Measurements from ENCODE around the gene HMX1. TPM values are rescaled to one million over a fixed set of nuclear protein-coding genes. Genes with fewer than 3 reads are reported as not detected.
A peak's percentile ranks its signal among the peaks of the same experiment; 100 is the strongest.

Gene HMX1
- total RNA-seq, 1 experiment from 2014 or later, result not detected

DNA sequence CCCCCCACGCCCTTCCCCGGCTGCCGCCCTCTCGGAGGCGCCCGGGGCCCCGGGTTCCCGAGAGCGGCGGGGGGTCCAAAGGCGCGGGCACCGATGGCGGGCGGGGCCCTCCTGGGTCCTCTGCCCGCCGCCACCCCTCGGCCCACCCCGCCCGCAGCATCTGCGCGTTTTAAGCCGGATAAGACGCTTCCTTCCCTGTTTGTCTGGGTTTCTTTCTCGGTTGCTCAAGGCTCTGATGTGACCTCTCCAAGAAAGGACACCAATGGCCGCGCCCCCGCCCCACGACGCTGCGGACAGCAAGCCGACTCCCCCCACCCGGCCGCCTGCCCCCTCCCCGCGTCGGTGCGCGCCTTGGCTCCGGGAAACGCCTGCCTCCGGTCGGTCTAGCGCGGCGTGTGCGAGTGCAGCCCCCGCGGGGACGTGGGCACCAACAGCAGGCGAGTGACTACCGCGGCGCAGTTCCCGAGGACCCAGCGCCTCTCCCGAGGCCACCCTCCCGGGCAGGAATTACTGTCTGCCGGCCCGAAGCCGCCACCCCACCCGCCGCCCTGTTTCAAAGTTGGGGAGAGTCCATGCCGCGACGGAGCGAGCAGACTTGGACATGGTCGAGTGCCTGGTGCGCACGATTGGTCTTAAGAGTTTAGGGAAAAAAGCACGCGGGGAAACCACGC lies 21.1 kb upstream of the HMX1 start:
- DNase-seq (ENCODE audit: low spot score), result no peak

- no peak for DNase-seq (ENCODE audit: low spot score)
Measured at GRCh38 chr4:8891646-8892555, 20.3 kb upstream of the HMX1 start.

DNA sequence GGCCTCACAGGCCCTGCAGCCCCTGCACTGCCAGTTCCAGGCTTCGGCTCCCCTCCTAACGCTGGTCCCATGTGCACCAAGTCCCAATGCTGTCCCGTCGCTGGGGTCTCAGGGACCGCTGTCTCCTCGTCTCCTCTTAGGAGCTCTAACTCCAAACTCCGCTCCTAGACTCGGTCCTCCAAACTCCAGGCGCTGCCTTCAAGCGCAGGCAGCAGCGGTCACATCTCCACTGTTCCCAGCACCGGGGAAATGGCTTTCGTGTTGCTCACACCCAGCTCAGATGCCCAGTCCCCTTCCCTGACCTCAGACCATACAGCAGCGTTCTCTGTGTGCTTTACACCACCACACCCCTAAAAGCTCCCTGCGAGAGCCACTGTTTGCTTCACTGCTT lies 19.6 kb upstream of the HMX1 start:
- DNase-seq (ENCODE audit: low spot score), result no peak

DNA sequence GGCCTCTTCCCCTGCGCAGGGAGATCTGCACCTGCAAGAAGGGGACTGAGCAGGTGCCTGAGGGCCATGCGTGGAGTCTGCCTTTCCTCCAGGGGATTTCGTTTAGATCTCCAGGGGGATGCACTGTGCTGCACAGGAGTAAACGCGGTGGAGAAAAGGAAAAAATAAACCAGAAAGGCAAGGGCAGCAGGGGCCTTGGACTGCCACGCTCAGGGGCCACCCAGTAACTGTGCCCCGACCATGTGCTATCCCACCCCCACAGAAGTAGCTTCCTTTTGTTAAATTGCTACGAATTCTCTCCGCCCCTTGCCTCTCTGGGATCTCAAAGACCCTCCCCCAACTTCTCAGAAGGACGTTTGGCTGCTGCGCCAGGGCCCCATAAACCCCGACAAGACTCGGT lies 17.2 kb upstream of the HMX1 start:
- DNase-seq (ENCODE audit: low spot score), result no peak

GRCh38 chr4:8886612-8887406 lies 15.2 kb upstream of the HMX1 start:
- DNase-seq (ENCODE audit: low spot score), result peak; percentile 18

- no peak for DNase-seq (ENCODE audit: low spot score)
Measured at GRCh38 chr4:8882239-8882638, 10.6 kb upstream of the HMX1 start.

- no peak for DNase-seq (ENCODE audit: low spot score)
Measured at GRCh38 chr4:8880851-8881250, 9.2 kb upstream of the HMX1 start.

GRCh38 chr4:8879574-8879973 lies 7.9 kb upstream of the HMX1 start:
- DNase-seq (ENCODE audit: low spot score), result no peak

- no peak for DNase-seq (ENCODE audit: low spot score)
Measured at GRCh38 chr4:8878421-8878820, 6.8 kb upstream of the HMX1 start.

DNA sequence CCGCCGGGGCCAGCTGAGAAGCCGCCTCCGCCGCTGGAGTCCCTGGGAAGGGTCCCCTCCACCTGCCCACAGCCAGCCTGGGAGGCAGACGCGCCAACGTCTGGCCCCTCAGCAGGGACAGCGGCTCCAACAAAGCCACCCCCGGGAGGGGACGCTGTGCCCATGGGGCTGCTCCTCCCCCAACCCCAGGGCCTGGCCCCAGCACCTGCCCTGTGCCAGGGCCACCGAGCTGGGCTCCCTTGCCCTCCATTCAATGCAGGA lies 6.1 kb upstream of the HMX1 start:
- DNase-seq (ENCODE audit: low spot score), result no peak

GRCh38 chr4:8876982-8877779 lies 5.5 kb upstream of the HMX1 start:
- no peak for DNase-seq (ENCODE audit: low spot score)

DNA sequence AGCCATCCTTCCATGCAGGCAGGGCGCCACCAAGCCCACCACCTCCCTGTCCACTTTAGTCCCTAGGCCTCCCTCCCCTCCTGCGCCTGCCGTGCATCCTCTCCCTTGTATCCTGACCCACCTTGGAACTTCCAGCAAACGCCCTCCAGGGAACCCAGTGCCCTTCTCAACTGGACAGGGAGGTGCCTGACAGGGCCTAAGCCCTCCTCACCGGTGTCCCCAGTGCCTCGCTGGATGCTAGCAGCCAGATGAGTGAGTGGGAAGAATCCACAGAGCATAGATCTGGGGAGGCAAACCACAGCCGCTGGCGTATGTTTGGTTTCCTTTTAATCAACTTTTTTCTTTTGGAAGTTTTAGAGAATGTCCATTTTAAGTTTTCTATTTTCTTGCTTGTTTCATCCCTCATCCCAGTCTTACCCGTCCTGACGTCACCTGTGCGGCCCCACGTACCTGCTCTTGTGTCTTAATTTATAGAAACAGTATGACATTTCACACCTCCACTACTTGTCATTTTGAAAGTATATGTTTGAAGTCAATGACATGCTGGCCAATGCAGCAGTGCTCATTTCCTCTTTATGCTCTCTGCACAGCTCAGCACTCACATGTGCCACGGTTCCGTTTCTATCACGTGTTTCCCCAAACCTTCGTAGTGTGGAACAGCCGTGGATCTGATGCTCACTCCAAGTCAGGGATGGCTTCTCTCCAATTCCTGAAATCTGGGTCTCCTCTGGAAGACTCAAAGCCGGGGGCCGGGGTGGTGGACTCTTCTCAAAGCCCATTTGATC lies 3.4 kb upstream of the HMX1 start:
- no peak for DNase-seq (ENCODE audit: low spot score)

- no peak for DNase-seq (ENCODE audit: low spot score)
Measured at GRCh38 chr4:8874003-8874895, 2.6 kb upstream of the HMX1 start.

DNA sequence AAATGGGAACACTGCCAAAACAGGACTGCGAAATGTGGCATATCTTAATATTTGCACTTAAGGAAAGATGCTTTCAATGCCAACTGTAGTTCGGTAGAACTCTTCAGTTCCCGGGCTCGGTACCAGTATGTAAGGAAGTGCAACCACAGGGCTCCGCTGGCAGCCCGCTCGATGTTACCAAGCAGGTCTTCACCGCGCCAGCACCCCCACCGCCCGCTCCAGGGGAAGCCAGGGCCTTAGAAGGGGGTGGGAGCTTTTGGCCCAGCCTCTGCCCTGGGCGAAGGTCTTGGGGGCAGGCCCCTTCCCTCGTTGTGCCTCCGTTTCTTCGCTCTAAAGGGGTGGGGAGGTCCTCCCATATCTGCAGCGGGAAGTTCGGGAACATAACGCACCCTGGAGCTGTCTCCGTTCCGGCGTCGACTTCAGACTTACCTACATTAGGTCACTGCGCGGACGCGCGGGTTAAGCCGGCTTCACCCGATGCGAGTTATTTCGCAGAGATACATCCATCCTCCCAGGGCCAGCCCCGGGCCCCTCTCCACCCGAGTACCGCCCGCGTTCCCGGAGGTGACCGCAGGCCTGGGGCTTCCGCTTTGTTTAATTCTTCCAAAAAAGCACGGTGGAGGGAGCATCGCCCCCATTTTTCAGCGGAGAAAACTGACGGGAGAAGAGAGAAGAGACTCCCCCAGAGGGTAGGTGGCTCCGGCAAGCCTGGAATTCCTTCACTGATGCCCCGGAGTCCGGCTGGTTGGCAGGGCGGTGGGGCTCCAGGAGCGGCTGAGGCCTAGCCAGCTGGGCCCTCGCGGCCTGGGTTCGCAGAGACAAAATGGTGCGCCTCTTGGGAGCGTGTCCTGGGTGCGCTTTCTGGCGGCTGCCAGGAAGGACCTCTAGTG lies 1.0 kb upstream of the HMX1 start:
- no peak for DNase-seq (ENCODE audit: low spot score)

DNA sequence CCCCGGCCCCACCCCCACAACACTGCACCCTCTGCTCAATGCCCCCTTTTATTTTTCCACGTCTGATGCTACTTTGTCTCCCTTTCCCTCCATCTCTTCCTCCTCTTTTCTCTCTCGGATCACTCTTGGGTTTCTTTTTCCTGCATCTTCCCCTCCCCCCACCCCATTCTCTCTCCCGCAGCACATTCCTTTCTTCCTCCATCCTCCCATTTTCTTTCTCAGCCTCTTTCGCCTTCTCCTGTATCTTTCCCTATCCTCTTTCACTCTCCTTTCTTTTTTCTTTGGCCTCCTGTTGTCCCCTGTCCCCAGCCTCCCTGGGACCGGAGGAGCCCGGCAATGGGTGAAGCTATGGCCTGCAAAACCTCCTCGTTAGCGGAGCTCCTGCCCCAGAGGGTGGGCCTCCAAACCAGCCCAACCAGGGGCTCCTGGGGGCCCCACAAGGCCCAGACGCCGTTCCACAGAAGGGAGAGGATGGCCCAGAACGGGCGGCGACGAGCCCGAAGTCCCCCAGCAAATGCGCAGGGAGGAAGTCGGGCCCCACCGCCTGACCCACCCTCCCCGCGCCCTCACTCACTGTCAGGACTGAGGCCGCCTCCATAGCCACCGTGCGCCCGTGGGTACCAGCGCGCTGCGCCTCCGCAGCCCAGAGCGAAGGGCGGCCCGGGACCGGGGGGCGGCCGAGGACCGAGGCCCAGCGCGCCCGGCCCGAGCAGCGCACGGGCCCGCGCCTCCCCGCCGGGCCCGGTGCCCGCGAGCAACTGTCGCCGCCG lies 807 bp downstream of the HMX1 start:
- DNase-seq (ENCODE audit: low spot score), result no peak

DNA sequence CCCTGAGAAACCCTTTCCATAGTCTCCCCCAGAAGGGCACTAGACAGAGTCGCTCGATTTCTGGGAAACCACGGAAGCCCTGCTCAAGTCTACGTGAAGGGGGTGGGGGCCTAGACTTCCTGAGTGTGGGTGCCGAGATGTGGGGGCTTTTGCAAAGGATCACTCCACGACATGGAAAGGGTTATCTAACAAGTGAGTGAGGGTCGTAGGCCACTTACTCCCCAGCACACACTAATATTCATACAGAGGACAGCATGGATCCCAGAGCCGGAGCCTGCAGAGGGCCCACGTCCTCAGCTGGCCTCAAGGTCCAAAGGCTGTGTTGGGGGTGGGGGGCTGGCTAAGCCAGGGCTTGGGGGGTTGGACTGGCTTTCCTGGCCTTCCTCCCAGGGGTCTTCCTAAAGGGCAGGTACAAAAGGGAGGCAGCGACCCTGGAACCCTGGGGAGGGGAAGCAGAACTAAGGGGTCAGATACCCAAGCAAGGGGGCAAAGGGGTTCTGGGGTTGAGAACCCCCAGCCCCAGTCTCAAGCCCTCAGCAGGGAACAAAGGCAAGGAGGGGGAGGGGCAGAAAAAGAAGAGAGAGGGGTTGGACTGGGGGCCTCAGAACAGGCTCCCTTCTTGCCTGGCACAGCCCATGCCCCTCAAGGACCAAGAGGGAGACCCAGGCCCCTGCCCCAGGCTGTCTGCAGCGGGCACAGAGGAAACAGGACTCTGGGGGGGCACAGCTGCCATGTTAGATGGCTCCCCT lies 1.6 kb downstream of the HMX1 start:
- no peak for DNase-seq (ENCODE audit: low spot score)

Data from A172 (cell line).